WTC11 (cell line): ENCODE data around the gene EDAR. TPM values are rescaled to one million over a fixed set of nuclear protein-coding genes. Genes with fewer than 3 reads are reported as not detected.
A peak's percentile ranks its signal among the peaks of the same experiment; 100 is the strongest.

Experiments
- ATAC-seq: fragments of 200-7000 bp; cut with Tn5 transposase; 2 replicates; pipeline ENCODE4 v1.10.0; 2021; ENCODE audit warnings: mild to moderate bottlenecking, moderate library complexity
- CTCF ChIA-PET: fragments of 300-600 bp; sonication (Branson Sonifier 250); formaldehyde crosslinking; loops from one replicate; lab custom pipeline; 2021; ENCODE audit warnings: antibody characterized with exemption; lab: Charles Lee
- POLR2A ChIA-PET: fragments of 350-600 bp; sonication (Branson Sonifier 250); formaldehyde crosslinking; loops from one replicate; lab custom pipeline; 2021; ENCODE audit warnings: antibody characterized with exemption; lab: Charles Lee
- DNase-seq: peaks from one replicate; pipeline ENCODE4 v3.0.0; 2021; ENCODE audit warnings: low spot score
- H3K27ac Mint-ChIP-seq: 2 replicates; pipeline ENCODE4 v1.8.0; 2021; ENCODE audit warnings: mixed read lengths
- H3K27me3 Mint-ChIP-seq: 2 replicates; pipeline ENCODE4 v1.8.0; 2021; ENCODE audit warnings: low read depth, mild to moderate bottlenecking, moderate library complexity, mixed read lengths
- H3K36me3 Mint-ChIP-seq: 2 replicates; pipeline ENCODE4 v1.8.0; 2021; ENCODE audit warnings: mixed read lengths
- H3K4me1 Mint-ChIP-seq: 2 replicates; pipeline ENCODE4 v1.8.0; 2022; ENCODE audit warnings: mixed read lengths
- H3K4me3 Mint-ChIP-seq: 2 replicates; pipeline ENCODE4 v1.8.0; 2021; ENCODE audit warnings: mild to moderate bottlenecking, moderate library complexity, mixed read lengths
- H3K9me3 Mint-ChIP-seq: 2 replicates; pipeline ENCODE4 v1.8.0; 2021; ENCODE audit warnings: mixed read lengths
- EMX1 ChIP-seq: fragments of 250-450 bp; sonication (Bioruptor Pico); IDR thresholded peaks from 2 replicates; pipeline ENCODE4 v1.8.0; 2021; ENCODE audit warnings: mild to moderate bottlenecking
- ETV6 ChIP-seq: sonication (generic); formaldehyde crosslinking; IDR thresholded peaks from 2 replicates; pipeline ENCODE4 v1.8.1; 2022; ENCODE audit warnings: mild to moderate bottlenecking, missing genetic modification reagents
- FOXK1 ChIP-seq: sonication (generic); formaldehyde crosslinking; IDR thresholded peaks from 2 replicates; pipeline ENCODE4 v1.8.0; 2022; ENCODE audit warnings: mild to moderate bottlenecking, moderate library complexity, missing genetic modification reagents
- FOXP1 ChIP-seq: sonication (generic); formaldehyde crosslinking; IDR thresholded peaks from 2 replicates; pipeline ENCODE4 v1.8.0; 2022; ENCODE audit warnings: missing genetic modification reagents, mild to moderate bottlenecking, moderate library complexity, borderline replicate concordance
- GRHL2 ChIP-seq: fragments of 250-450 bp; sonication (Bioruptor Pico); IDR thresholded peaks from 2 replicates; pipeline ENCODE4 v1.8.0; 2022; ENCODE audit warnings: mild to moderate bottlenecking, moderate library complexity; ENCODE audit not compliant: insufficient replicate concordance, severe bottlenecking
- GTF2I ChIP-seq: fragments of 250-450 bp; sonication (Bioruptor Pico); conservative IDR thresholded peaks from 2 replicates; pipeline ENCODE4 v1.4.0; 2021; ENCODE audit warnings: mild to moderate bottlenecking
- HMGXB4 ChIP-seq: sonication (generic); formaldehyde crosslinking; IDR thresholded peaks from 2 replicates; pipeline ENCODE4 v1.8.1; 2023; ENCODE audit warnings: mild to moderate bottlenecking, moderate library complexity, missing genetic modification reagents
- MXD4 ChIP-seq: fragments of 250-450 bp; sonication (Bioruptor Pico); IDR thresholded peaks from 2 replicates; pipeline ENCODE4 v1.8.0; 2021; ENCODE audit warnings: mild to moderate bottlenecking, moderate library complexity, borderline replicate concordance
- NR2C2 ChIP-seq: sonication (generic); formaldehyde crosslinking; IDR thresholded peaks from 2 replicates; pipeline ENCODE4 v1.8.0; 2022; ENCODE audit warnings: mild to moderate bottlenecking, missing genetic modification reagents
- NR3C1 ChIP-seq: sonication (generic); formaldehyde crosslinking; conservative IDR thresholded peaks from 2 replicates; pipeline ENCODE4 v1.8.1; 2023; ENCODE audit warnings: low read depth, mild to moderate bottlenecking, missing genetic modification reagents
- PRRX2 ChIP-seq: fragments of 250-450 bp; sonication (Bioruptor Pico); IDR thresholded peaks from 2 replicates; pipeline ENCODE4 v1.8.0; 2021; ENCODE audit warnings: mild to moderate bottlenecking
- ZNF423 ChIP-seq: fragments of 250-450 bp; sonication (Bioruptor Pico); IDR thresholded peaks from 2 replicates; pipeline ENCODE4 v2.1.2; 2022; ENCODE audit warnings: mild to moderate bottlenecking, moderate library complexity
- total RNA-seq: library from RNA; stranded (reverse); gene quantifications from 3 replicates; pipeline ENCODE4 v1.2.3, GENCODE V29; 2021
- TF ChIP-seq, protein P1 (sequence below): sonication (generic); formaldehyde crosslinking; IDR thresholded peaks from 2 replicates; pipeline ENCODE4 v1.8.0; 2023; ENCODE audit warnings: mild to moderate bottlenecking, missing genetic modification reagents
- TF ChIP-seq, protein P2 (sequence below): sonication (generic); formaldehyde crosslinking; IDR thresholded peaks from 2 replicates; pipeline ENCODE4 v1.8.0; 2022; ENCODE audit warnings: mild to moderate bottlenecking, missing genetic modification reagents
- TF ChIP-seq, protein P3 (sequence below): sonication (generic); formaldehyde crosslinking; IDR thresholded peaks from 2 replicates; pipeline ENCODE4 v1.8.1; 2023; ENCODE audit warnings: mild to moderate bottlenecking, missing genetic modification reagents, moderate library complexity

The EDAR gene
- total RNA-seq, 1 experiment from 2014 or later: not detected

DNA sequence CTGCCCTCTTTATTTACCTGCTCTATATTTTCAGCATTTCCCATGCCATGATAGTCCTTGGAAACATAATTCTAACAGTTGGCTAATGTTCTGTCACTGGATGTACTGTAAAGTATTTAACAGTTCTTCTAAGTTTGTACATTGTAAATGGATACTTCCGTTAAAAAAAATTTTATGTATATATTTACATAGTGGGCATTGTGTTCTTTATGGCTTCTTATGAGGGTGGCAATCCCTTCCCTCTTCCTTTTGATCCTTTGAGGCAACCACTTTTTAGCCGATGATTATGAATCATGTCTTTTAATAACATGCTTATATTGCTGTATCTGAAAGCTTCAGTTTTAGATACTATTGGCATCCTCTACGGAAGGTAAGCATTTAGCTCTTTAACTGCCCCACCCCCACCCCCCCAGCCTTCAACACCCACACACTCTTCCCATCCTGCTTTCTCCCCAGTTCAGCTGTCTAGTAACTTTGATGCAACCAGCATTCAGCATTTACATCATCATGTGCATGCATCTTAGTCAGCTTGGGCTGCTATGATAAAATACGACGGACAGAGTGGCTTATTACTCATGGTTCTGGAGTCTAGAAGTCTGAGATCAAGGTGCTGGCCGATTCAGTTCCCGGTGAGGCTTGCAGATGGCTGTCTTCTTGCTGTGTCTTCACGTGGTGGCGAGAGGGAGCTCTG is 21.0 kb upstream of the EDAR start (continued):
- TF ChIP-seq GTF2I (CRISPR knock-in tag) (no peak), MXD4 (CRISPR knock-in tag) (no peak)
- TF ChIP-seq, all 79 proteins: peak for 0

DNA sequence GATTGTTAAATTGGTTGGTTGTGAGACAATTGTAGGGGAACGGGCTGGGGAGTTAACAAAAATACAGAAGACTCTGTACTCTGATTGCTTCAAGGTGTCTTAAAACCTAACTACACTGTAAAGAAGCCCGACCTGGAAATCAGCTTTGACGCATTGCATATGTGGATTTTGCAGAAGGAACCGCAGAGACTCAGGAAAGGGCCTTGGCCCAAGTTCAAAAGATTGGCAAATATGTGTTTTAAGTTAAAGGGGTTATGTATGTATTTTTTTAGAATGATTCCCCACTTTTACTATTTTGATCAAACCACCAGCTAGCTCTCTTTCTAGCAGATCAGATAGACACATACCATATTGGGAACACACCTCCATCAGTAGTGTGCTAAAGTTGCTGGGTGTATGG is 18.0 kb upstream of the EDAR start:
- Mint-ChIP-seq H3K9me3 (no peaks in the 10 kb centered on the region), H3K4me3 (no peak overlapping the region), H3K27ac (no peak overlapping the region), H3K36me3 (no peaks in the 10 kb centered on the region), H3K27me3 (no peaks in the 10 kb centered on the region), H3K4me1 (no peaks in the 10 kb centered on the region)
- DNase-seq (no peak), ATAC-seq (no peak)
- CTCF ChIA-PET: interaction anchor here (1.2 kb wide), 1 partner anchor 8 kb away, joined by 3 read pairs; no protein-coding TSS in a partner anchor
- TF ChIP-seq NR3C1 (CRISPR knock-in tag) (no peak), HMGXB4 (CRISPR knock-in tag) (no peak), FOXP1 (CRISPR knock-in tag) (no peak), GRHL2 (CRISPR knock-in tag) (no peak), EMX1 (CRISPR knock-in tag) (no peak), FOXK1 (CRISPR knock-in tag) (no peak), NR2C2 (CRISPR knock-in tag) (no peak), ZNF423 (CRISPR knock-in tag) (no peak), MXD4 (CRISPR knock-in tag) (no peak)
- TF ChIP-seq, protein P1, sequence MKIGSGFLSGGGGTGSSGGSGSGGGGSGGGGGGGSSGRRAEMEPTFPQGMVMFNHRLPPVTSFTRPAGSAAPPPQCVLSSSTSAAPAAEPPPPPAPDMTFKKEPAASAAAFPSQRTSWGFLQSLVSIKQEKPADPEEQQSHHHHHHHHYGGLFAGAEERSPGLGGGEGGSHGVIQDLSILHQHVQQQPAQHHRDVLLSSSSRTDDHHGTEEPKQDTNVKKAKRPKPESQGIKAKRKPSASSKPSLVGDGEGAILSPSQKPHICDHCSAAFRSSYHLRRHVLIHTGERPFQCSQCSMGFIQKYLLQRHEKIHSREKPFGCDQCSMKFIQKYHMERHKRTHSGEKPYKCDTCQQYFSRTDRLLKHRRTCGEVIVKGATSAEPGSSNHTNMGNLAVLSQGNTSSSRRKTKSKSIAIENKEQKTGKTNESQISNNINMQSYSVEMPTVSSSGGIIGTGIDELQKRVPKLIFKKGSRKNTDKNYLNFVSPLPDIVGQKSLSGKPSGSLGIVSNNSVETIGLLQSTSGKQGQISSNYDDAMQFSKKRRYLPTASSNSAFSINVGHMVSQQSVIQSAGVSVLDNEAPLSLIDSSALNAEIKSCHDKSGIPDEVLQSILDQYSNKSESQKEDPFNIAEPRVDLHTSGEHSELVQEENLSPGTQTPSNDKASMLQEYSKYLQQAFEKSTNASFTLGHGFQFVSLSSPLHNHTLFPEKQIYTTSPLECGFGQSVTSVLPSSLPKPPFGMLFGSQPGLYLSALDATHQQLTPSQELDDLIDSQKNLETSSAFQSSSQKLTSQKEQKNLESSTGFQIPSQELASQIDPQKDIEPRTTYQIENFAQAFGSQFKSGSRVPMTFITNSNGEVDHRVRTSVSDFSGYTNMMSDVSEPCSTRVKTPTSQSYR (CRISPR knock-in tag): no peak
- POLR2A ChIA-PET: no interaction called here

DNA sequence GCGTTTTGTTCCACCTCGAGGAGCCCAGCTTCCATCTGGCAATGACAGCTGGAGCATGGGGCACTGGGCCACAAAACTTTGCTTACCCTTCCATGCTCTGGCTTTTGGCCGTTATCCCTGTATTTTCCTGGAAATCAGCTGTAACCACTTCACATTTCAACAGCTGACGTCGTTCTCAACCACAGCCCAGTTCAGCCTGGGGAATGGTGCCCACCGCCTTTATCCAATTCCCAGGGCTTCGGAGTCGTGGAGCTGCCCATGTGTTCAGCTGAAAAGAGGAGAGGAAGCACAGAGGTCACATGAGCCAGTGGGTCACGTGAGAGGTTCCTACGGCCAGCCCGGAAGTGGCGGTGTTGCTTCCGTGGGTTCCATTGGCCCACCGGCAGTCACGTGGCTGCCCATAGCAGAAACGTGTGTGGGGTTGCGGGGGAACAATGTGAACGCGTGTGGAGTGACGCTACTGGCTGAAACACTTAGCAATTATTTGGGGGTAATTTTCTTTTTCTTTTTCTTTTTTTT is 16.7 kb upstream of the EDAR start:
- no peak for DNase-seq
- Mint-ChIP-seq H3K36me3 (no peaks in the 10 kb centered on the region), H3K9me3 (no peaks in the 10 kb centered on the region), H3K27ac (no peak overlapping the region), H3K4me3 (no peak overlapping the region), H3K4me1 (no peaks in the 10 kb centered on the region), H3K27me3 (no peaks in the 10 kb centered on the region)
- CTCF ChIA-PET: interaction anchor here (1.3 kb wide), 1 partner anchor 61 kb away, joined by 3 read pairs; no protein-coding TSS in a partner anchor
- POLR2A ChIA-PET: no interaction called here
- no peak for ATAC-seq
- TF ChIP-seq, protein P2, sequence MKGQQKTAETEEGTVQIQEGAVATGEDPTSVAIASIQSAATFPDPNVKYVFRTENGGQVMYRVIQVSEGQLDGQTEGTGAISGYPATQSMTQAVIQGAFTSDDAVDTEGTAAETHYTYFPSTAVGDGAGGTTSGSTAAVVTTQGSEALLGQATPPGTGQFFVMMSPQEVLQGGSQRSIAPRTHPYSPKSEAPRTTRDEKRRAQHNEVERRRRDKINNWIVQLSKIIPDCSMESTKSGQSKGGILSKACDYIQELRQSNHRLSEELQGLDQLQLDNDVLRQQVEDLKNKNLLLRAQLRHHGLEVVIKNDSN (CRISPR knock-in tag): 0 out of 2 replicates have a peak, but pooled peaks have one; percentile 14
- TF ChIP-seq ETV6 (no peak), PRRX2 (no peak)
- TF ChIP-seq, protein P3, sequence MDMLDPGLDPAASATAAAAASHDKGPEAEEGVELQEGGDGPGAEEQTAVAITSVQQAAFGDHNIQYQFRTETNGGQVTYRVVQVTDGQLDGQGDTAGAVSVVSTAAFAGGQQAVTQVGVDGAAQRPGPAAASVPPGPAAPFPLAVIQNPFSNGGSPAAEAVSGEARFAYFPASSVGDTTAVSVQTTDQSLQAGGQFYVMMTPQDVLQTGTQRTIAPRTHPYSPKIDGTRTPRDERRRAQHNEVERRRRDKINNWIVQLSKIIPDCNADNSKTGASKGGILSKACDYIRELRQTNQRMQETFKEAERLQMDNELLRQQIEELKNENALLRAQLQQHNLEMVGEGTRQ (CRISPR knock-in tag): peak; percentile 66; the same call in 1 of the 2 replicates
